ENCODE results near the gene FAR2. TPM values are rescaled to one million over a fixed set of nuclear protein-coding genes. Genes with fewer than 3 reads are reported as not detected.
A peak's percentile ranks its signal among the peaks of the same experiment; 100 is the strongest.

The FAR2 gene
- total and polyA plus RNA-seq, 12 donors: 1.4 to 6.7 (median 2.6) TPM

- Histone ChIP-seq H3K9me3 (no peaks in the 10 kb centered on the region), H3K4me3 (no peak overlapping the region), H3K36me3 (no peaks in the 10 kb centered on the region), H3K27ac (no peak overlapping the region), H3K4me1 (peaks cover 0 to 4% (median 0%) of the 10 kb centered on the region in 9 donors), H3K27me3 (no peaks in the 10 kb centered on the region)
- no peak for TF ChIP-seq CTCF (IDR thresholded peaks at IDR 0.05)
- intact Hi-C loops (cut with DNase I): loop anchor here in 1 of 10 donors (5.0 kb wide), 1 partner anchor 1079 kb away; no protein-coding TSS in a partner anchor
- DNase-seq (no peak), ATAC-seq (no peak)
- 80 to 94% methylated on average over 3 of the region's 3 CpGs for WGBS, 2 donors
Measured at GRCh38 chr12:29201296-29201695, 52.2 kb downstream of the FAR2 start.

DNA sequence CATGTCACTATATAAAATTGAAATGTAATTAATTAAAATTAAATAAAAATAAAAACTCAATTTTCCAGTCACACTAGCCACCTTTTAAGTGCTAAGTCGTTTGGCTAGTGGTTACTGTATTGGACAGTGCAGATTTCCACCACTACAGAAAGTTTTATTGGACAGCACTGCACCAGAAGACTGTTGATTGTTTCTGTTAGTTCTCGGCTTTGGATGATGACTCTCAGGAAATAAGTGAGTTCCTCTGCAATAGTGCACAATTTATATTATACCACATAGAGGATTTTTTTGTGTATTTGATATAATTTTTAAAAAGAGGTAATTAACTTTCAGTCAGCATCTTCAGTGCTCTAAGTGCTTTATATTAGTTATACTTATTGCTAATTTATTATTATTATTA lies 52.7 kb downstream of the FAR2 start:
- no peaks in the 10 kb centered on the region for H3K27me3 ChIP-seq
- DNase-seq: no peak
- no peaks in the 10 kb centered on the region for H3K36me3 ChIP-seq
- 70 to 74% methylated on average over 2 of the region's 2 CpGs for whole genome bisulfite sequencing, 2 donors
- TF ChIP-seq CTCF (IDR thresholded peaks at IDR 0.05): no peak
- no peak overlapping the region for H3K27ac ChIP-seq
- intact Hi-C loops (cut with DNase I): loop anchor here in 1 of 10 donors (5.0 kb wide), 1 partner anchor 1079 kb away; no protein-coding TSS in a partner anchor
- H3K4me3 ChIP-seq: no peak overlapping the region
- no peak for ATAC-seq
- H3K4me1 ChIP-seq: peaks cover 0 to 9% (median 0%) of the 10 kb centered on the region in 9 donors
- no peaks in the 10 kb centered on the region for H3K9me3 ChIP-seq

DNA sequence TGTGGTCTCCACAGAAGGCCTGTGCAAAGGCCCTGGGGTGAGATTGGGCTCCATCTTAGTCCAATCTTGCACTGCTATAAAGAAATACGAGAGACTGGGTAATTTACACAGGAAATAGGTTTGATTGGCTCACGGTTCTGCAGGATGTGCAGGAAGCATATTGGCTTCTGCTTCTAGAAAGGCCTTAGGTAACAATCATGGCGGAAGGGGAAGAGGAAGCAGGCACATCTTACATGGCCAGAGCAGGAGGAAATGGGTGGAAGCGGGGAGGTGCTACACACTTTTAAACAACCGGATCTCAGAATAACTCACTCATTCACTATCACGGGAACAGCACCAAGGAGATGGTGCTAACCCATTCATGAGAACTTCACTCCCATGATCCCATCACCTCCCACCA lies 55.4 kb downstream of the FAR2 start:
- intact Hi-C loops (cut with DNase I): loop anchor here in 1 of 10 donors (5.0 kb wide), 1 partner anchor 1082 kb away; no protein-coding TSS in a partner anchor

GRCh38 chr12:29207120-29207519 lies 58.0 kb downstream of the FAR2 start:
- DNase-seq (no peak), ATAC-seq (peak in 7 of 8 donors; percentile 62 to 78 (median 74))
- 47 to 48% methylated on average over 5 of the region's 5 CpGs for WGBS, 2 donors
- Histone ChIP-seq H3K9me3 (no peaks in the 10 kb centered on the region), H3K27me3 (no peaks in the 10 kb centered on the region), H3K4me3 (no peak overlapping the region), H3K36me3 (no peaks in the 10 kb centered on the region), H3K4me1 (peaks cover 0 to 38% (median 2%) of the 10 kb centered on the region in 9 donors), H3K27ac (peak overlapping the region in 1 of 10 donors; percentile 57)
- intact Hi-C loops (cut with DNase I): no loop called here
- peak in 2 of 9 donors; percentile 4 to 12 for TF ChIP-seq CTCF (IDR thresholded peaks at IDR 0.05)

More for the DNA sequence above, 55.4 kb downstream of the FAR2 start:
- ATAC-seq (no peak), DNase-seq (no peak)
- no peak overlapping the region for H3K4me3 ChIP-seq
- peaks cover 0 to 30% (median 0%) of the 10 kb centered on the region in 9 donors for H3K4me1 ChIP-seq
- H3K27me3 ChIP-seq: no peaks in the 10 kb centered on the region
- WGBS, 2 donors: 71 to 83% methylated on average over 6 of the region's 6 CpGs
- no peak for TF ChIP-seq CTCF (IDR thresholded peaks at IDR 0.05)
- H3K9me3 ChIP-seq: no peaks in the 10 kb centered on the region
- H3K36me3 ChIP-seq: no peaks in the 10 kb centered on the region
- no peak overlapping the region for H3K27ac ChIP-seq
